Memory B cell (primary cell): ENCODE measurements around the gene FIZ1.

Experiments
- ATAC-seq: fragments of 150-1000 bp; cut with Tn5 transposase; 2 replicates; pipeline ENCODE4 v1.10.0; 2021; ENCODE audit warnings: low read depth, mild to moderate bottlenecking, moderate library complexity
- DNase-seq, 2 donors: peaks; one replicate each; pipeline ENCODE4 v3.0.0; 2022; ENCODE audit warnings: low spot score in 2 of 2
- H3K27ac Mint-ChIP-seq: one replicate; pipeline ENCODE4 v1.8.0; 2022; ENCODE audit warnings: mild to moderate bottlenecking, moderate library complexity, mixed read lengths
- H3K27me3 Mint-ChIP-seq: one replicate; pipeline ENCODE4 v1.8.0; 2022; ENCODE audit warnings: mixed read lengths
- H3K36me3 Mint-ChIP-seq: one replicate; pipeline ENCODE4 v1.8.0; 2022; ENCODE audit warnings: mild to moderate bottlenecking, mixed read lengths
- H3K4me1 Mint-ChIP-seq: one replicate; pipeline ENCODE4 v1.8.0; 2022; ENCODE audit warnings: mixed read lengths
- H3K4me3 Mint-ChIP-seq: one replicate; pipeline ENCODE4 v1.8.0; 2022; ENCODE audit warnings: mild to moderate bottlenecking, moderate library complexity, mixed read lengths
- H3K9me3 Mint-ChIP-seq: one replicate; pipeline ENCODE4 v1.8.0; 2022; ENCODE audit warnings: mixed read lengths

The FIZ1 gene

DNA sequence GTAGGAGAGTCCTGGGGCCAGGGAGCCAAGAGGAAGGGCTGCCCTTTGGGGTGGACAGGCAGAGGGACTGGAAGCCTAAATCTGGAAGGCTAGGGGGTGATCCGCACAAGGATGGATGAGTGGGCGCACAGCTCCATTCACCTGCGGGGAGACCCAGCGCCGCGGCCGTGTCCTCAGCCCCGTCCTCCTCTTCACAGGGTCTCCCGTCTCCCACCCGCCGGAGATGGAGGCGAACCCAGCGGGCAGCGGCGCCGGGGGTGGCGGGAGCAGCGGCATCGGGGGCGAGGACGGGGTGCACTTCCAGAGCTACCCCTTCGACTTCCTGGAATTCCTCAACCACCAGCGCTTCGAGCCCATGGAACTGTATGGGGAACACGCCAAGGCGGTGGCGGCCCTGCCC lies 14.1 kb upstream of the FIZ1 start:
- peaks cover 19% of the 10 kb centered on the region for H3K36me3 Mint-ChIP-seq
- DNase-seq: no peak

DNA sequence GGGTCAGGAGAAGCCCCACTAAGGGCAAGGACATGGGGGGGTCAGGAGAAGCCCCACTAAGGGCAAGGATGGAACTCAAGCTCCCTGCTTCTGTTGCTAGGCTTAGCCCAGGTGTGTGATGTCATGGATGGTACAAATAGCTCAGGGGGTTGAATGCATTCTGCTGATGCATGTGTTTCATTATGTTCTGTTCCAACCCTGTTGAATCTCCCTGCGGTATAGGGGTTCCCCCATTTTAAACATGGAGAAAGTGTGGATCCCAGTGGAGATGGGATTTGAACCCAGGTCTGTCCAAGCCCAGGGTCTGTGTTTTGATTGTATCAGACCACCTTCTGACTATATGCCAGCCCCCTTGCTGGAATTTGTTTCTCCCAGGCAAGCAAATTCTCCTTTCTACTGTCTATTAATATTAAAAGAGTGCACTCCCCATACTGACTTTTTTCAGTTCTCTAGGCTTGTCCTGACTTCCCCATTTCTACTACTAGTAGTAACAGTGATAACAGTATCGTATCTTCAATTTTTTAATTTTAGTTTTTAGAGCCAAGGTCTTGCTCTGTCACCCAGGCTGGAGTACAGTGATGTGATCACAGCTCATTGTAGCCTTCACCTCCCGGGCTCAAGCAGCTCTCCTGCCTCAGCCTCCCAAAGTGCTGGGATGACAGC lies 12.8 kb upstream of the FIZ1 start:
- Mint-ChIP-seq H3K9me3 (peaks cover 2% of the 10 kb centered on the region), H3K4me1 (peaks cover 33% of the 10 kb centered on the region), H3K27ac (peak overlapping the region; percentile 40), H3K27me3 (no peaks in the 10 kb centered on the region), H3K36me3 (peaks cover 19% of the 10 kb centered on the region), H3K4me3 (no peak overlapping the region)
- ATAC-seq (peak; percentile 81), DNase-seq (no peak)

More for the DNA sequence above, 14.1 kb upstream of the FIZ1 start:
- Mint-ChIP-seq H3K27ac (no peak overlapping the region), H3K4me3 (no peak overlapping the region), H3K27me3 (no peaks in the 10 kb centered on the region), H3K9me3 (peaks cover 2% of the 10 kb centered on the region), H3K4me1 (peaks cover 29% of the 10 kb centered on the region)
- no peak for ATAC-seq

- peaks cover 38% of the 10 kb centered on the region for H3K4me1 Mint-ChIP-seq
- DNase-seq: no peak
- peaks cover 18% of the 10 kb centered on the region for H3K36me3 Mint-ChIP-seq
- no peaks in the 10 kb centered on the region for H3K27me3 Mint-ChIP-seq
- H3K27ac Mint-ChIP-seq: peak overlapping the region; percentile 40
- no peak overlapping the region for H3K4me3 Mint-ChIP-seq
- H3K9me3 Mint-ChIP-seq: peaks cover 2% of the 10 kb centered on the region
- ATAC-seq: no peak
These were observed 12.1 kb upstream of the FIZ1 start for GRCh38 chr19:55611300-55611982.

- DNase-seq: no peak
- Mint-ChIP-seq H3K4me1 (peaks cover 49% of the 10 kb centered on the region), H3K4me3 (no peak overlapping the region), H3K27ac (no peak overlapping the region), H3K36me3 (peaks cover 18% of the 10 kb centered on the region), H3K9me3 (peaks cover 2% of the 10 kb centered on the region), H3K27me3 (no peaks in the 10 kb centered on the region)
- ATAC-seq: no peak
These were observed 10.0 kb upstream of the FIZ1 start for GRCh38 chr19:55609326-55609725.

GRCh38 chr19:55606817-55607216 lies 7.5 kb upstream of the FIZ1 start:
- ATAC-seq (no peak), DNase-seq (no peak)
- H3K9me3 Mint-ChIP-seq: peaks cover 2% of the 10 kb centered on the region
- H3K27ac Mint-ChIP-seq: peak overlapping the region; percentile 92
- H3K36me3 Mint-ChIP-seq: peaks cover 17% of the 10 kb centered on the region
- peak overlapping the region; percentile 30 for H3K4me3 Mint-ChIP-seq
- H3K4me1 Mint-ChIP-seq: peaks cover 40% of the 10 kb centered on the region
- H3K27me3 Mint-ChIP-seq: no peaks in the 10 kb centered on the region

DNA sequence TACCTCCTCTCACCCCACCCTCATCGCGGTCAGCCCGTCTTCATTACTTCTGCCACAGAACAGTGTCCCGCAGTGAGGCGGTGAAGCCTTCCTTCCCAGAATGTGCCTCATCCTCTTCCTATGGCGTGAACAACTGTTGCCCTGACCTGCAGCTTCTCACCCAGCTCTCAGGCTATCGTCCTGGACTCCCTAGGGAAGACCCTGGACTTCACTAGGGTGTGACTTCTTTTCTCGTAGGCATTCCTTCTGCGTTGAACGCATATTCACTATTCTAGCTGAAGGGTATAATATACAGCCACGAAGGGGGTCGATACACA lies 7.1 kb upstream of the FIZ1 start:
- peaks cover 39% of the 10 kb centered on the region for H3K4me1 Mint-ChIP-seq
- H3K9me3 Mint-ChIP-seq: peaks cover 2% of the 10 kb centered on the region
- peak overlapping the region; percentile 92 for H3K27ac Mint-ChIP-seq
- peak overlapping the region; percentile 92 for H3K4me3 Mint-ChIP-seq
- H3K27me3 Mint-ChIP-seq: no peaks in the 10 kb centered on the region
- peaks cover 17% of the 10 kb centered on the region for H3K36me3 Mint-ChIP-seq
- no peak for ATAC-seq
- no peak for DNase-seq

DNA sequence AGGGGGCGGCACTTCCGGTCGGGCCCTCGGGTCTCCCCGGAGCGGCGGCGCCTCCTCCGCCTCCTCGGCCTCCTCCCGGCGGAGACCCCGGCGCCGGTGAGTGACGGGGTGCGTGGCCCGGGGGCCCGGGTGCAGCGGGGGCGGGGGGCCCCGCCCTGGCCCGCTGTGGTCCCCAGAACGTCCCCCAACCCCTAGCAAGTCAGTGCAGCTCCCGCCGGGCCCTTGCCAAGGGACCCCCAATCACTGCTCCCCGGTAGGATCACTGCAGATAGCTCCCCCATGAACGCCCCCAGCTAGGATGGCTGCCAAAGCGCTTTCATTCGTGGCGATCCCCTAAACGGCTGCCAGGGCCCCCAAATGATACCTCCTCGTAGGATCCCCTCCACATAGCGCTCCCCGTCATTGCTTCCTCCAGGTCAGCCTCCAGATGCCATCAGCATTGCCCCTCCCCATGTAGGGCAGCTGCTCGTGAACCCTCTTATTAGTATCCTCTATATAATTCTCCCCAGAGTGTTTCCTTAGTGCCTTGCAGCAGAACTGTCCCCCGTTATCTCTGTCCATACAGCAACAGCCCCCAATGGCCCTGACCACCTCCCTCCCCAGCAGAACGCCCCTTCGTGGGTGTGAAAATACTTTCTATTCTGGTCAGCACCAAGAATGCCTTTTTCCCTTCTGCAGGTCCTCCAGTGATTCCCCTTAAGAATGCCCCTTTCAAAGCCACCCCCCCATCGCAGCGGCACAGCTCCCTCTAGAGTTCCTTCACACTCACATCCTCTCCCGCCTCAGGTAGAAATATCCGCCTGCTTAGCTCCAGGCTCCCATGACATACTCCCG lies 6.5 kb upstream of the FIZ1 start, which contains the start of gene ZNF865:
ZNF865 (plus strand) TSS at position 11 of the 834 bp plus-strand sequence. CDS start 7,972 bp downstream, outside the sequence.
- Mint-ChIP-seq H3K27ac (peak within 1 kb of the TSS; percentile 92), H3K9me3 (peaks cover 2% of the 10 kb centered on the region), H3K36me3 (peaks cover 17% of the 10 kb centered on the region), H3K4me3 (peak within 1 kb of the TSS; percentile 92), H3K4me1 (peaks cover 37% of the 10 kb centered on the region), H3K27me3 (no peaks in the 10 kb centered on the region)
- DNase-seq: peak; percentile 56 to 64
- peak; percentile 45 for ATAC-seq

DNA sequence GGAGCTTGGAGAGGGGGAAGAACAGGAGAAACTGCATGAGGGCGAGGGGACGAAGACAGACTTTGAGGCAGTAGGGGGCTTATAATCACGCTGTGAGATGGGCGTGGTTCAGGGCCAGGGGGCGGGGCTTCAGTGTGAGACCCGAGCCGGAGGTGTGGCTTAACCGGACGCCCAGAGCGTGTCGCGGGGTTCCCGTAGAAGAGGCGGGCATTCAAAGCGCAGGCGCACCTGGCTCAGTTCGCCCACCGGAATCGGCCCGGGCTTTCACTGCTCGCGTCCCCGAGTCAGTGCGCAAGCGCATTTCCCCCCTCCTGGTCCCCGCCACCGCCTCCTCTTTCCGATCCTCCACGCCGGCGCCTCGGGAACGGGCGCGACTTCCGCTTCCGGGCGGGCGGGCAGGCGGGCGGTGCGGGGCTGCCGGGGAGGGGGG lies 5.9 kb upstream of the FIZ1 start:
- peaks cover 2% of the 10 kb centered on the region for H3K9me3 Mint-ChIP-seq
- no peaks in the 10 kb centered on the region for H3K27me3 Mint-ChIP-seq
- peak; percentile 78 for ATAC-seq
- H3K4me1 Mint-ChIP-seq: peaks cover 33% of the 10 kb centered on the region
- peak overlapping the region; percentile 86 for H3K4me3 Mint-ChIP-seq
- H3K27ac Mint-ChIP-seq: peak overlapping the region; percentile 86
- DNase-seq: peak; percentile 91 to 94
- peaks cover 15% of the 10 kb centered on the region for H3K36me3 Mint-ChIP-seq

DNA sequence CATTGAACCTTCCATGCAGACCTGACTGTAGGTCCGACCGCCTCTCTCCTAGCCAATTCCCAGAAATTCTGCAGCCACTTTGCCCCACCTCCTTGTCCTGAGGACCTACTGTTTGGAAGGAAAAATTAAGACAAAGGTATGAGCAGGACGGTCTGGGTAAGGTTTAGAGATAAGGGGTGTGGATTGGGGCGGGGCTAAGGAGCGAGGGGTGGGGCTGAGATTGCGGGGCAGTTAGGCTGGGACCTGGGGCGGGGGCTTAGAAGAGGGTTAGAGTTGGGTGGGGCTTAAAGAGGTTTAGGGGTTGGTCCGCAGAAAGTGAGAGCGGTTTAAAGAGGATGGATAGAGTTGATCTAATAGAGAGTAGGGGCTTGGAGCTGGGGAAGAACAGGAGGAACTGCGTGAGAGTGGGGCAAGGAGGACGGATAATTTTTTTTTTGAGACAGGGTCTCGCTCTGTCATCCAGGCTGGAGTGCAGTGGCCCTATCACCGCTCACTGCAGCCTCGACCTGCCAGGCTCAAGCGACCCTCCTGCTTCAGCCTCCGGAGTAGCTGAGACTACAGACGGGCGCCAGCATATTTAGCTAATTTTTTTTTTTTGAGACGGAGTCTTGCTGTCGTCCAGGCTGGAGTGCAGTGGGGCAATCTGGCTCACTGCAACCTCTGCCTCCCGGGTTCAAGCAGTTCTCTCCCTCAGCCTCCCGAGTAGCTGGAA lies 4.4 kb upstream of the FIZ1 start:
- Mint-ChIP-seq H3K4me1 (peaks cover 31% of the 10 kb centered on the region), H3K4me3 (peak overlapping the region; percentile 60), H3K27ac (no peak overlapping the region), H3K36me3 (peaks cover 8% of the 10 kb centered on the region), H3K9me3 (peaks cover 2% of the 10 kb centered on the region), H3K27me3 (no peaks in the 10 kb centered on the region)
- DNase-seq (no peak), ATAC-seq (no peak)

- no peak for ATAC-seq
- DNase-seq: no peak
- Mint-ChIP-seq H3K36me3 (peaks cover 12% of the 10 kb centered on the region), H3K9me3 (peaks cover 4% of the 10 kb centered on the region), H3K27me3 (no peaks in the 10 kb centered on the region), H3K4me3 (peak overlapping the region; percentile 60), H3K27ac (no peak overlapping the region), H3K4me1 (peaks cover 32% of the 10 kb centered on the region)
These were observed 3.8 kb upstream of the FIZ1 start for GRCh38 chr19:55603115-55603514.

GRCh38 chr19:55602104-55603001 lies 3.0 kb upstream of the FIZ1 start:
- Mint-ChIP-seq H3K4me3 (peak overlapping the region; percentile 85), H3K36me3 (peaks cover 12% of the 10 kb centered on the region), H3K27ac (no peak overlapping the region), H3K9me3 (peaks cover 6% of the 10 kb centered on the region), H3K27me3 (no peaks in the 10 kb centered on the region), H3K4me1 (peaks cover 30% of the 10 kb centered on the region)
- ATAC-seq: no peak
- no peak for DNase-seq

- H3K4me3 Mint-ChIP-seq: peak overlapping the region; percentile 85
- DNase-seq (no peak), ATAC-seq (no peak)
- peaks cover 6% of the 10 kb centered on the region for H3K9me3 Mint-ChIP-seq
- H3K27ac Mint-ChIP-seq: peak overlapping the region; percentile 58
- H3K36me3 Mint-ChIP-seq: peaks cover 19% of the 10 kb centered on the region
- no peaks in the 10 kb centered on the region for H3K27me3 Mint-ChIP-seq
- peaks cover 25% of the 10 kb centered on the region for H3K4me1 Mint-ChIP-seq
These were observed 1.8 kb upstream of the FIZ1 start for GRCh38 chr19:55601084-55601483.

DNA sequence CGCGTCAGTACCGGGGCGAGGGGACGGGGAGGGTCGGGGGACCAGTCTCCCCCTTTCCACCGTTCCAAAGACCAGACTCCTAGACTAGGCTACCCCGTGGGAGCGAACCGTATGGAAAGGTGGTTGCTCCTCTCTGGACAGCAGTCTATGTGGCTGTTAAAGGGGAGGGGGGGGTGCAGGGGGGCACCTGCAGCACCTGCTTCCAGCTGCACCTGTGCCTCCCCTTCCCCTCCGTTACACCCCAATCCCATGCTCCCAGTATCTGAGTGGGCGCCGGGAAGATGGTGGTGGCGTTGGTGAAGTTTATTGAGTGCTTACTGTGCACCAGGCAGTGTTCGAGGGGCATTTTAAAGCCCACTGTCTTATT lies 1.3 kb upstream of the FIZ1 start:
- DNase-seq: no peak
- ATAC-seq: no peak
- Mint-ChIP-seq H3K4me3 (peak overlapping the region; percentile 85), H3K27me3 (no peaks in the 10 kb centered on the region), H3K27ac (no peak overlapping the region), H3K36me3 (peaks cover 24% of the 10 kb centered on the region), H3K4me1 (peaks cover 22% of the 10 kb centered on the region), H3K9me3 (peaks cover 8% of the 10 kb centered on the region)
